Erythroblast (primary cell): ENCODE results near the gene IFNE.

ENCODE experiments used
- GATA1 ChIP-seq: IDR thresholded peaks from 2 replicates; pipeline ENCODE4 v1.6.1; 2011; ENCODE audit warnings: low read depth, mild to moderate bottlenecking, control low read depth, low read length, moderate library complexity
- POLR2A ChIP-seq: IDR thresholded peaks from 2 replicates; pipeline ENCODE4 v1.6.1; 2011; ENCODE audit warnings: mild to moderate bottlenecking, low read length

DNA sequence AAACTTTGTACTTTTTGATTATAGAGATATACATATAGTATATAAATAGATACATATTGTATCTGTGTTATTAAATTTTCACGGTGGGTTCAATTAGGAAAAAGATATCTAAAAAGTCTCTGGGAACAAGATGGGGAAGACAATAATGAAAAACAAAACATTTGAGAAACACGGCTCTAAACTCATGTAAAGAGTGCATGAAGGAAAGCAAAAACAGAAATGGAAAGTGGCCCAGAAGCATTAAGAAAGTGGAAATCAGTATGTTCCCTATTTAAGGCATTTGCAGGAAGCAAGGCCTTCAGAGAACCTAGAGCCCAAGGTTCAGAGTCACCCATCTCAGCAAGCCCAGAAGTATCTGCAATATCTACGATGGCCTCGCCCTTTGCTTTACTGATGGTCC is 42.0 kb downstream of the IFNE start, which contains the start of gene IFNA1:
- TF ChIP-seq POLR2A (no peak), GATA1 (no peak)
